Adrenal gland (tissue), 12 donors: Measurements from ENCODE around the gene THUMPD2. TPM values are rescaled to one million over a fixed set of nuclear protein-coding genes. Genes with fewer than 3 reads are reported as not detected.
A peak's percentile ranks its signal among the peaks of the same experiment; 100 is the strongest.

Experiments used
- DNase-seq, 7 donors: peaks; one replicate each; pipeline ENCODE4 v3.0.0-alpha.2; 2019 to 2020
- H3K27ac ChIP-seq, 5 donors: fragments of 200-600 bp; sonication (generic) in 4 of 5; 1 replicate in 3 of 5; 2 replicates in 2 of 5; pipeline versions ENCODE4 v1.5.1 to v1.8.0; 2016 to 2020; ENCODE audit warnings: mild to moderate bottlenecking in 1 of 5
- H3K27me3 ChIP-seq: fragments of 200-600 bp; 2 replicates; pipeline ENCODE4 v1.8.0; 2021
- H3K36me3 ChIP-seq, 2 donors: fragments of 200-600 bp; replicated peaks in 1 of 2; 1 replicate in 1 of 2; 2 replicates in 1 of 2; pipeline versions ENCODE4 v1.5.1 to v1.8.0; 2018 to 2022
- H3K4me1 ChIP-seq, 2 donors: fragments of 200-600 bp; replicated peaks in 1 of 2; 1 replicate in 1 of 2; 2 replicates in 1 of 2; pipeline versions ENCODE4 v1.5.1 to v1.8.0; 2018 to 2021
- H3K4me3 ChIP-seq, 4 donors: fragments of 200-600 bp; sonication (generic) in 3 of 4; one replicate each; pipeline ENCODE4 v1.5.1; 2016 to 2018
- H3K9me3 ChIP-seq, 3 donors: fragments of 200-600 bp; sonication (generic) in 1 of 3; replicated peaks in 1 of 3; 1 replicate in 2 of 3; 2 replicates in 1 of 3; pipeline versions ENCODE4 v1.5.1 to v1.8.0; 2016 to 2021
- CTCF ChIP-seq, 6 experiments: fragments of 450-650 bp in 4 of 6; fragments of 200-600 bp in 2 of 6; sonication (generic) in 1 of 6; IDR thresholded peaks; 1 replicate in 5 of 6; 2 replicates in 1 of 6; pipeline versions ENCODE4 v1.5.1 to v1.8.0; 2016 to 2021; ENCODE audit warnings: antibody characterized with exemption in 6 of 6, mild to moderate bottlenecking in 2 of 6, moderate library complexity in 1 of 6
- POLR2A ChIP-seq, 2 donors: fragments of 450-650 bp; IDR thresholded peaks; one replicate each; pipeline ENCODE4 v1.6.1; 2017; ENCODE audit warnings: antibody characterized with exemption in 2 of 2, mild to moderate bottlenecking in 2 of 2, moderate library complexity in 1 of 2
- WGBS, 4 donors: extraction: QIAGEN DNeasy Blood & Tissue Kit in 2 of 4; methylation state at CpG; one replicate each; pipeline versions ENCODE4 v1.1.5 to v1.1.7; 2013 to 2017; 5-methylcytosine and 5-hydroxymethylcytosine counted together
- intact Hi-C, 2 donors: fragments of 100-400 bp; cut with DNase I; formaldehyde crosslinking; loops; one replicate each; pipeline versions ENCODE4 v1.14.1 to v1.15.0; 2022 to 2023
- polyA plus RNA-seq, 3 donors: library from polyadenylated mRNA; stranded (reverse); fragments of 200-250 nt in 2 of 3; fragments of 350-450 nt in 1 of 3; fragmentation: Illumina TruSeq in 1 of 3; extraction: RNeasy Lipid Tissue Mini Kit (QIAGEN cat#74804) in 1 of 3; gene quantifications; one replicate each; pipeline ENCODE4 v1.2.3, GENCODE V29; 2013 to 2014
- total RNA-seq, 9 donors: library from RNA; depleted of rRNA in 4 of 9; stranded (reverse); fragments of >200 nt in 4 of 9; fragments of 120-200 nt in 1 of 9; fragmentation: NEBNext Ultra II Directional in 1 of 9; extraction: Animal tissue kit (Norgen Biotek cat#: 25700) in 1 of 9; gene quantifications; one replicate each; pipeline versions ENCODE4 v1.1.0 to v1.2.4, GENCODE V29; 2013 to 2023
- donor health status: healthy with polysubstance abuse.
- donor health status: Bipolar disorder and iron deficiency.
- donor health status: DM: yes; HTN: yes; CAD: no.
- donor health status: DM: no; HTN: no; CAD: no.
- donor health status: DM: no; HTN: no; CAD: no.
- donor health status: DM: yes; HTN: yes; CAD: no.

THUMPD2 gene
- total and polyA plus RNA-seq, 12 donors, result 3.0 to 216 (median 10.0) TPM

GRCh38 chr2:39719317-39719716 is 59.7 kb downstream of the THUMPD2 start:
- intact Hi-C loops, result no loop called here
- TF ChIP-seq CTCF (IDR thresholded peaks at IDR 0.05), result no peak
- TF ChIP-seq POLR2A (IDR thresholded peaks at IDR 0.05), result no peak
- WGBS, 4 donors, result 40 to 52% (median 48%) methylated on average over 8 of the region's 8 CpGs
- Histone ChIP-seq H3K4me3 (no peak overlapping the region), H3K4me1 (no peaks in the 10 kb centered on the region), H3K27ac (no peak overlapping the region), H3K9me3 (no peaks in the 10 kb centered on the region), H3K27me3 (no peaks in the 10 kb centered on the region), H3K36me3 (no peaks in the 10 kb centered on the region)
- DNase-seq, result peak; percentile 35 to 89 (median 81)

GRCh38 chr2:39718483-39718882 is 60.6 kb downstream of the THUMPD2 start:
- no peak for TF ChIP-seq CTCF (IDR thresholded peaks at IDR 0.05)
- TF ChIP-seq POLR2A (IDR thresholded peaks at IDR 0.05), result no peak
- H3K27ac ChIP-seq, result no peak overlapping the region
- H3K4me3 ChIP-seq, result no peak overlapping the region
- no peaks in the 10 kb centered on the region for H3K4me1 ChIP-seq
- H3K27me3 ChIP-seq, result no peaks in the 10 kb centered on the region
- H3K9me3 ChIP-seq, result no peaks in the 10 kb centered on the region
- intact Hi-C loops, result no loop called here
- H3K36me3 ChIP-seq, result no peaks in the 10 kb centered on the region
- no peak for DNase-seq
- WGBS, 4 donors, result 85 to 89% (median 87%) methylated on average over 9 of the region's 9 CpGs

- H3K36me3 ChIP-seq, result no peaks in the 10 kb centered on the region
- H3K27me3 ChIP-seq, result no peaks in the 10 kb centered on the region
- H3K27ac ChIP-seq, result no peak overlapping the region
- H3K4me3 ChIP-seq, result no peak overlapping the region
- intact Hi-C loops, result no loop called here
- WGBS, 4 donors, result 95 to 97% (median 96%) methylated on average over 12 of the region's 12 CpGs
- TF ChIP-seq POLR2A (IDR thresholded peaks at IDR 0.05), result no peak
- TF ChIP-seq CTCF (IDR thresholded peaks at IDR 0.05), result no peak
- H3K4me1 ChIP-seq, result no peaks in the 10 kb centered on the region
- no peak for DNase-seq
- no peaks in the 10 kb centered on the region for H3K9me3 ChIP-seq
Measured at GRCh38 chr2:39717067-39717466, 62.0 kb downstream of the THUMPD2 start.

DNA sequence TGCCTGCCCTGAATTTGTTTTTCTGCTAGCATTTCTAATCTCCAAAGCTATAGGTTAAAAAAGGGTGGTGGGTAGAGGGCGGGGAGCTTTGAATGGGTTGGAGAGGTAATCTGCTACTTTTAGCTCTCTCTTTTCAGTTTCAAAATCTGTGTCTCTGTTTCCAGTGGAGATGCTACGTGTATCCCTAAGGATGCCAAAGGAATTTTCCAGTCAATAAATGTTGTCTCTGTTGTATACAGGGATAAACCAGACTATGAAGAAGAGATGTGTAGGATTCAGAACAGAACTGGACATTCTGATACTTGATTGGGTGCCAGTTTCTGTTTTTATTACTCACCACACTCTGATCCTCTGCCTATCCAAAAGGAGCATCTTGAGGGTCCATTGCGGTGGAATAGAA is 63.2 kb downstream of the THUMPD2 start:
- DNase-seq, result no peak
- 90 to 97% (median 93%) methylated on average over 3 of the region's 3 CpGs for WGBS, 4 donors

More for the DNA sequence above, 63.2 kb downstream of the THUMPD2 start:
- TF ChIP-seq CTCF (IDR thresholded peaks at IDR 0.05) (no peak), POLR2A (IDR thresholded peaks at IDR 0.05) (no peak)
- no peaks in the 10 kb centered on the region for H3K9me3 ChIP-seq
- H3K27ac ChIP-seq, result no peak overlapping the region
- no peak overlapping the region for H3K4me3 ChIP-seq
- no peaks in the 10 kb centered on the region for H3K27me3 ChIP-seq
- no peaks in the 10 kb centered on the region for H3K4me1 ChIP-seq
- intact Hi-C loops, result no loop called here
- H3K36me3 ChIP-seq, result no peaks in the 10 kb centered on the region
